ENCODE data around the gene RAB4A.
"Not testable (repeated sequence)": the region's sequence is repeated elsewhere in the genome, so short reads cannot be mapped to it uniquely, and the experiment has no call there.

Gene RAB4A

GRCh38 chr1:229325853-229326487 lies 55.1 kb downstream of the RAB4A start:
- H3K27me3 ChIP-seq (replicated peaks) = no peaks in the 10 kb centered on the region
- no peak for DNase-seq
- no peak overlapping the region for H3K4me3 ChIP-seq (ENCODE audit: low read depth, low read length)
- no peaks in the 10 kb centered on the region for H3K36me3 ChIP-seq (replicated peaks)
- H3K27ac ChIP-seq = no peak overlapping the region
- TF ChIP-seq CTCF (IDR thresholded peaks at IDR 0.05; ENCODE audit: low read depth, low read length, missing control alignments) = no peak
- in situ Hi-C loops (cut with HindIII; ENCODE audit: low pct_ligation_motif_present, low sequenced_read_pairs) = no loop called here

GRCh38 chr1:229326601-229327000 lies 55.7 kb downstream of the RAB4A start:
- TF ChIP-seq CTCF (IDR thresholded peaks at IDR 0.05; ENCODE audit: low read depth, low read length, missing control alignments) = no peak
- no peaks in the 10 kb centered on the region for H3K36me3 ChIP-seq (replicated peaks)
- H3K27ac ChIP-seq = no peak overlapping the region
- no peaks in the 10 kb centered on the region for H3K27me3 ChIP-seq (replicated peaks)
- in situ Hi-C loops (cut with HindIII; ENCODE audit: low pct_ligation_motif_present, low sequenced_read_pairs) = no loop called here
- H3K4me3 ChIP-seq (ENCODE audit: low read depth, low read length) = no peak overlapping the region
- DNase-seq = no peak

- DNase-seq; H3K4me3 ChIP-seq (ENCODE audit: low read depth, low read length); in situ Hi-C loops (cut with HindIII; ENCODE audit: low pct_ligation_motif_present, low sequenced_read_pairs); H3K36me3 ChIP-seq (replicated peaks); H3K27me3 ChIP-seq (replicated peaks); H3K27ac ChIP-seq: not testable (repeated sequence)
Measured at GRCh38 chr1:229327765-229328164, 56.9 kb downstream of the RAB4A start.

- no peak for TF ChIP-seq CTCF (IDR thresholded peaks at IDR 0.05; ENCODE audit: low read depth, low read length, missing control alignments)
- no peak for DNase-seq
- Histone ChIP-seq H3K36me3 (replicated peaks) (no peaks in the 10 kb centered on the region), H3K4me3 (ENCODE audit: low read depth, low read length) (no peak overlapping the region), H3K27me3 (replicated peaks) (no peaks in the 10 kb centered on the region), H3K27ac (no peak overlapping the region)
- in situ Hi-C loops (cut with HindIII; ENCODE audit: low pct_ligation_motif_present, low sequenced_read_pairs) = no loop called here
Measured at GRCh38 chr1:229328598-229329362, 57.9 kb downstream of the RAB4A start.

GRCh38 chr1:229334269-229334668 lies 63.4 kb downstream of the RAB4A start:
- Histone ChIP-seq H3K27me3 (replicated peaks) (no peaks in the 10 kb centered on the region), H3K4me3 (ENCODE audit: low read depth, low read length) (no peak overlapping the region), H3K27ac (no peak overlapping the region), H3K36me3 (replicated peaks) (no peaks in the 10 kb centered on the region)
- TF ChIP-seq CTCF (IDR thresholded peaks at IDR 0.05; ENCODE audit: low read depth, low read length, missing control alignments) = no peak
- no peak for DNase-seq
- in situ Hi-C loops (cut with HindIII; ENCODE audit: low pct_ligation_motif_present, low sequenced_read_pairs) = no loop called here

GRCh38 chr1:229334716-229335115 lies 63.8 kb downstream of the RAB4A start:
- DNase-seq = no peak
- no peaks in the 10 kb centered on the region for H3K36me3 ChIP-seq (replicated peaks)
- in situ Hi-C loops (cut with HindIII; ENCODE audit: low pct_ligation_motif_present, low sequenced_read_pairs) = no loop called here
- TF ChIP-seq CTCF (IDR thresholded peaks at IDR 0.05; ENCODE audit: low read depth, low read length, missing control alignments) = no peak
- H3K27me3 ChIP-seq (replicated peaks) = no peaks in the 10 kb centered on the region
- no peak overlapping the region for H3K4me3 ChIP-seq (ENCODE audit: low read depth, low read length)
- H3K27ac ChIP-seq = no peak overlapping the region

Measured in brain microvascular endothelial cell (primary cell).